Endodermal cell (in vitro differentiated cells): ENCODE measurements around the gene CDK5RAP2. TPM values are rescaled to one million over a fixed set of nuclear protein-coding genes. Genes with fewer than 3 reads are reported as not detected.

Experiments used
- DNase-seq: peaks from one replicate; pipeline ENCODE4 v3.0.0-alpha.2; 2017
- H3K27ac ChIP-seq: 2 replicates; pipeline ENCODE4 v1.5.1; 2013; ENCODE audit warnings: mild to moderate bottlenecking, low read depth, low read length, moderate library complexity
- H3K27me3 ChIP-seq: 2 replicates; pipeline ENCODE4 v1.6.1; 2013; ENCODE audit warnings: mild to moderate bottlenecking, low read length, moderate library complexity; ENCODE audit not compliant: insufficient read depth, control insufficient read depth, poor library complexity, severe bottlenecking
- H3K36me3 ChIP-seq: 2 replicates; pipeline ENCODE4 v1.7.0; 2013; ENCODE audit warnings: mild to moderate bottlenecking, low read length, moderate library complexity; ENCODE audit not compliant: control insufficient read depth, insufficient read depth
- H3K4me1 ChIP-seq: one replicate; pipeline ENCODE4 v1.7.0; 2013; ENCODE audit warnings: low read length; ENCODE audit not compliant: control insufficient read depth, insufficient read depth
- H3K4me3 ChIP-seq: 2 replicates; pipeline ENCODE4 v1.5.1; 2013; ENCODE audit warnings: mild to moderate bottlenecking, low read length, moderate library complexity
- H3K9ac ChIP-seq: 2 replicates; pipeline ENCODE4 v1.6.1; 2013; ENCODE audit warnings: mild to moderate bottlenecking, low read length, moderate library complexity; ENCODE audit not compliant: poor library complexity, severe bottlenecking; ENCODE audit errors: extremely low read depth
- H3K9me3 ChIP-seq: 2 replicates; pipeline ENCODE4 v1.6.1; 2013; ENCODE audit warnings: mild to moderate bottlenecking, low read length, moderate library complexity; ENCODE audit not compliant: control insufficient read depth
- H3K27ac Mint-ChIP-seq: 2 replicates; pipeline ENCODE4 v1.8.0; 2020; ENCODE audit warnings: mixed read lengths
- H3K27me3 Mint-ChIP-seq: 2 replicates; pipeline ENCODE4 v1.8.0; 2021; ENCODE audit warnings: mild to moderate bottlenecking, mixed read lengths; ENCODE audit not compliant: insufficient read depth
- H3K36me3 Mint-ChIP-seq: 2 replicates; pipeline ENCODE4 v1.8.0; 2020; ENCODE audit warnings: low read depth, mixed read lengths
- H3K4me1 Mint-ChIP-seq: 2 replicates; pipeline ENCODE4 v1.8.0; 2020; ENCODE audit warnings: mixed read lengths
- H3K4me3 Mint-ChIP-seq: 2 replicates; pipeline ENCODE4 v1.8.0; 2020; ENCODE audit warnings: mild to moderate bottlenecking, moderate library complexity, mixed read lengths
- H3K9me3 Mint-ChIP-seq: 2 replicates; pipeline ENCODE4 v1.8.0; 2020; ENCODE audit warnings: mild to moderate bottlenecking, mixed read lengths
- WGBS, 2 experiments: methylation state at CpG; one replicate each; pipeline versions ENCODE4 v1.1.5 to v1.1.7; 2013; ENCODE audit warnings: missing lambda C conversion rate in 2 of 2, mixed read lengths in 1 of 2; ENCODE audit not compliant: insufficient coverage in 1 of 2, insufficient read length in 1 of 2; 5-methylcytosine and 5-hydroxymethylcytosine counted together
- total RNA-seq, 2 donors: library from RNA; stranded (reverse); fragmentation: NEBNext Ultra II Directional in 1 of 2; extraction: Animal tissue kit (Norgen Biotek cat#: 25700) in 1 of 2; gene quantifications; 2 replicates in 1 of 2; 3 replicates in 1 of 2; pipeline ENCODE4 v1.2.1, GENCODE V29; 2021
- TF ChIP-seq, protein P1 (sequence below): fragments of 200-600 bp; sonication (generic); conservative IDR thresholded peaks from 2 replicates; pipeline ENCODE4 v1.5.0; 2021; ENCODE audit warnings: antibody characterized with exemption, mild to moderate bottlenecking

CDK5RAP2 gene
- total RNA-seq, 2 donors from 2014 or later: 68.2 to 92.0 TPM

DNA sequence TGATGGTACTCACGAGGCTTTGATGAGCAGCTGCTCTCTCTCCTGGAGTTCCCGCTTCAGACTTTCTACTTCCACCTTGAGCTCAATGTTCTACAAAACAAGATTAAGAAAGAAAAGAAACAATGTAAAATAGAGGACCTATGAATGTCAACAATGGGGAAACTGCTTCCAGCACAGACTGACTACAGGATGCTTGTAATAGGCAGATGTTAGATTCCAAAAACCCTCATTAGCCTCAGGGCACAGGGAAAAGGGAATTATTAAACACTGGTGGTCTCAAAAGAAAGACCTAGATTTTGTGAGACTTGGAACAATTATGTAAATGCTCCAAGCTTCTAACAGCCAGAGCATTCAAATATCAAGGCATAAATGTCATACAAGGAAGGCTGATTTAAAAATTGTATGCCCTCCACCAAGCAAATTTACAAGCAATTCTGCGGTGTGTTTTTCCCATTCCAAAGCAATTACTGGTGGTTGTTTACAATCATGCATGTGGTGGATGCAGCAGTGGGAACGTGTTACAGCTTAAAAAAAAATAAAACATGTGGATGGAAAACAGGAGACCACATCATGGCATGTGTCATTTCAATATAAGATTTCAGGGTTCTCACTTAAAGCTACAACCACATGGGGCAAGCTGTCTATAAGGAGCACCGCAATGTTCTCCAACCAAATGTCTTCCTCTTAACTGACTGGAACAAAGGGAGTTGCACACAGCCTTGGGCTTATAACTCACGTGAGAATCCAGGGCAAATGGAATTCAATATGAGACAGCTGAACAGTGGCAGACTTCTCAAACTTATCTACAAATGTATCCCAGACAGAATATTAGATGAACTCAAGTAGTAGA, 34.0 kb downstream of the CDK5RAP2 start:
- Mint-ChIP-seq H3K27ac (no peak overlapping the region), H3K9me3 (no peaks in the 10 kb centered on the region), H3K4me3 (no peak overlapping the region), H3K27me3 (no peaks in the 10 kb centered on the region), H3K36me3 (peaks cover 54% of the 10 kb centered on the region), H3K4me1 (peaks cover 8% of the 10 kb centered on the region)
- no peak overlapping the region for H3K9ac ChIP-seq
- H3K27ac ChIP-seq: no peak overlapping the region
- WGBS, 2 experiments: 97 to 100% methylated on average over 3 to 6 of the region's 6 CpGs
- no peaks in the 10 kb centered on the region for H3K9me3 ChIP-seq
- H3K4me3 ChIP-seq: no peak overlapping the region
- no peak for DNase-seq
- TF ChIP-seq, protein P1, sequence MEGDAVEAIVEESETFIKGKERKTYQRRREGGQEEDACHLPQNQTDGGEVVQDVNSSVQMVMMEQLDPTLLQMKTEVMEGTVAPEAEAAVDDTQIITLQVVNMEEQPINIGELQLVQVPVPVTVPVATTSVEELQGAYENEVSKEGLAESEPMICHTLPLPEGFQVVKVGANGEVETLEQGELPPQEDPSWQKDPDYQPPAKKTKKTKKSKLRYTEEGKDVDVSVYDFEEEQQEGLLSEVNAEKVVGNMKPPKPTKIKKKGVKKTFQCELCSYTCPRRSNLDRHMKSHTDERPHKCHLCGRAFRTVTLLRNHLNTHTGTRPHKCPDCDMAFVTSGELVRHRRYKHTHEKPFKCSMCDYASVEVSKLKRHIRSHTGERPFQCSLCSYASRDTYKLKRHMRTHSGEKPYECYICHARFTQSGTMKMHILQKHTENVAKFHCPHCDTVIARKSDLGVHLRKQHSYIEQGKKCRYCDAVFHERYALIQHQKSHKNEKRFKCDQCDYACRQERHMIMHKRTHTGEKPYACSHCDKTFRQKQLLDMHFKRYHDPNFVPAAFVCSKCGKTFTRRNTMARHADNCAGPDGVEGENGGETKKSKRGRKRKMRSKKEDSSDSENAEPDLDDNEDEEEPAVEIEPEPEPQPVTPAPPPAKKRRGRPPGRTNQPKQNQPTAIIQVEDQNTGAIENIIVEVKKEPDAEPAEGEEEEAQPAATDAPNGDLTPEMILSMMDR: no peak
- H3K36me3 ChIP-seq: peaks cover 74% of the 10 kb centered on the region
- H3K4me1 ChIP-seq: no peaks in the 10 kb centered on the region
- no peaks in the 10 kb centered on the region for H3K27me3 ChIP-seq

DNA sequence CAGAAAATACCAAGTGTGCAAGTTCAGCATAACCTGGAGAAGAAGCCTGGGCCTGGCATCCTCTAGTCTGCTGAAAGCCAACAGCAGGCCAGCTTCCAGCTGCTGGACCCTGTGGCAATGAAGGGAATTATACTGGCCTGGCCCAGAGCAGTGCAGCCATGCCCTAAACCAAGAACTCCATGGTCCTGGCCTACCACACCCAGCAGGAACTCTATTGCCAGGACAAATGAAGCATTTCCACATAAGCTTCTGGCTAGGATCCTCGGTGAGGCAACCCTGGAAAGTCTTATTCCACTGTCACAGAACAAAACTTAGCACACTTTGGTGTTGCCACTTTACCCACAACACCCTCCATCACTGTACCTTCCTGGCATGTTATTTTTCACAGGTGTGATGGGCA, 35.5 kb downstream of the CDK5RAP2 start:
- no peaks in the 10 kb centered on the region for H3K9me3 Mint-ChIP-seq
- no peaks in the 10 kb centered on the region for H3K27me3 Mint-ChIP-seq
- H3K9ac ChIP-seq: no peak overlapping the region
- no peaks in the 10 kb centered on the region for H3K4me1 ChIP-seq
- H3K4me3 ChIP-seq: no peak overlapping the region
- H3K36me3 ChIP-seq: peaks cover 68% of the 10 kb centered on the region
- no peaks in the 10 kb centered on the region for H3K27me3 ChIP-seq
- no peak for DNase-seq
- H3K36me3 Mint-ChIP-seq: peaks cover 59% of the 10 kb centered on the region
- H3K9me3 ChIP-seq: no peaks in the 10 kb centered on the region
- H3K4me3 Mint-ChIP-seq: no peak overlapping the region
- no peak overlapping the region for H3K27ac ChIP-seq
- TF ChIP-seq, protein P1: no peak
- H3K27ac Mint-ChIP-seq: no peak overlapping the region
- H3K4me1 Mint-ChIP-seq: peaks cover 13% of the 10 kb centered on the region
- 100% methylated on average over 1 of the region's 1 CpG for WGBS, 2 experiments

DNA sequence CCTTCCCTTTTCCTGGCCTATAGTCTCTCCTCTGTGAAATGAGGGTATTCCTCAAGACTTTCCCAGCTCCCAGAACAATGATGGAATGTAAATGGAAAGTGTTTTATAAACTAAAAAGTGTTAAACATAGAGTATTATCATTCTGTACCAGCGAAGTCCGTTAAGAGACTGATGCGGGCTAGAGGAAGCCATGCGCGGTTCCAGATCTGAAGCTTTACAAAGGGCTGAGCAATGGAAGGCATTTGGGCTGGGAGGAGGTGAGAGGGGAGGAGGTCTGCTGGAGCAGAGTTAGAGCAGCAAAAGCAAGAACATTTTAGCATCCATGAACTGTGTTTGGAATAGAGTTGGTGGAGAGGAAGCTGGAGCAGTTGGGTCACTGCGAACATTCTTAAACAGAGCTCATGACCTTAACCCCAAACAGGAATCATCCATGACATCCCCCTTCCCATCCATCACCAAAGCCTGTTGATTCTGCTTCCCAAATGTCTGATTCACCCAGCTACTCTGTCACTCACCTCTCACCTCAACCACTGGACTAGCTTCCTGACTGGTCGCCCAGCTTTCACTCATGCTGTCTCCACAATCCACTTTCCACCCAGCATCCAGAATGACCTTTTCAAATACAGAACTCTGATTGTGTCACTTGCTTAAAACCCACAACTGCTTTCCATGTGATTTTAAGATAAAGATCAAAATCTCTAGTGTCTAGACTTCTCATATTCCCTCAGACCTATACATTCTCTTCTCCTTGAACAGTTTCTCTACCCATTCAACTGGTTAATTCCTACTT, 37.1 kb downstream of the CDK5RAP2 start:
- no peak for DNase-seq
- TF ChIP-seq, protein P1: no peak
- Mint-ChIP-seq H3K4me1 (peaks cover 22% of the 10 kb centered on the region), H3K9me3 (no peaks in the 10 kb centered on the region), H3K4me3 (no peak overlapping the region), H3K36me3 (peaks cover 53% of the 10 kb centered on the region), H3K27me3 (no peaks in the 10 kb centered on the region), H3K27ac (peak overlapping the region; percentile 16)
- Histone ChIP-seq H3K27me3 (no peaks in the 10 kb centered on the region), H3K36me3 (peaks cover 63% of the 10 kb centered on the region), H3K9me3 (no peaks in the 10 kb centered on the region), H3K4me1 (peaks cover 9% of the 10 kb centered on the region), H3K9ac (no peak overlapping the region), H3K4me3 (no peak overlapping the region), H3K27ac (no peak overlapping the region)
- 93 to 97% methylated on average over 5 to 7 of the region's 7 CpGs for WGBS, 2 experiments
